ENCODE measurements around the gene MAGI1.
"Not testable (repeated sequence)": the region's sequence is repeated elsewhere in the genome, so short reads cannot be mapped to it uniquely, and the experiment has no call there.

DNA sequence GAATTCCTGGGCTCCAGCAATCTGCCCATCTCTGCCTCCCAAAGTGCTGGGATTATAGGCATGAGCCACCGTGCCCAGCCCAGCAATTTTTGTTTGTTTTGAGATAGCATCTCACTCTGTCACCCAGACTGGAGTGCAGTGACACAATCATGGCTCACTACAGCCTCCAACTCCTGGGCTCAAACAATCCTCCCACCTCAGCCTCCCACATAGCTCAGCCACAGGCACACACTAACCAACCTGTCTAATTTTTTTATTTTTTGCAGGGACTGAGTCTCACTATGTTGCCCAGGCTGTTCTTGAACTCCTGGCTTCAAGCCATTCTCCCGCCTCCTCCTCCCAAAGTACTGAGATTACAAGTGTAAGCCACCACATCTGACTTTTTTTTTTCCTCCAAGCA, 7.6 kb upstream of the MAGI1 start:
- TF ChIP-seq POLR2AphosphoS5, POLR2A (IDR thresholded peaks at IDR 0.05; ENCODE audit: low read depth, low read length): not testable (repeated sequence)

Measured in GM12892 (cell line).